SKM-1 treated with dmso at 0.1 percent for 144 hours (cell line): Measurements from ENCODE around the gene CENPO.

ENCODE experiments used
- DNase-seq: peaks from one replicate; lab custom pipeline; 2025; ENCODE audit not compliant: unreplicated experiment; lab: John Stamatoyannopoulos, UW

Gene CENPO

DNA sequence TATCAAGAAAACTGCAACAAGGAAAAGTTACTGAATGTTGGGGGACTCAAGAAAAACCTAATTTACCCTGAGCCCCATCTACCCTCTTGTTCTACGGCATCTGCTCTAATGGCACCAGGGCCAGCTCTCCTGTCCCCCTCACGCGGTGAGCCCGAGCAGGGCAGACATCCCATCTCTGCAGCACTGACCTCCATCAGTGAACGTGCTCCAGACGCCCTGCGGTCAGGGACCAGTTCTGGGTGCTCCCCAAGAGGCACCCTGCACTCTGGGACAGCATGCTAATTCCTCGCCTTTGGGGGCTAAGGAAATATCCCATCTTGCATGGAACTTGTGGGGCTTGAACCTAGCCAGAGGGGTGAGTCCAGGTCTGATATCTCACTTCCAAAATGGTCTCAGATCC, 43.0 kb downstream of the CENPO start:
- DNase-seq: no peak

DNA sequence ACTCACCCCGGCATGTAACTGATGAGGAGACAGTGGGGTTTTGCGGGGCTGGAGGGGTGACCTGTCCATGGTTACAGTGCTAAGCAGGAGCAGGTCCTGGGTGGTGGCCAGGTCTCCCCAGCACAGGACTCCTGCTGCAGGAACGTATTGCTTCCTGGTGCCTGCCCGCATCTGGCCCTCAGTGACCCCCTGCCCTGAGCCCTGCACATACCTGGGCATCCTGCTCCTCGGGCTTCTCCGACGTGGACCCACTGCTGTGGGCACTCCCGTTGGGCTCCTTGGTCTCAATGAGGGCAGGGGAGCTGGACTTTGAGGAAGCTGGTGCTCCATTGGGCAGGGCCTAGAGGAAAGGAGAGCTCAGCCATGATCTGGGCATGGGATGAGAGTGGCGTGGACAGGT, 43.5 kb downstream of the CENPO start:
- no peak for DNase-seq

- no peak for DNase-seq
Measured at GRCh38 chr2:24837996-24838513, 44.8 kb downstream of the CENPO start.

DNA sequence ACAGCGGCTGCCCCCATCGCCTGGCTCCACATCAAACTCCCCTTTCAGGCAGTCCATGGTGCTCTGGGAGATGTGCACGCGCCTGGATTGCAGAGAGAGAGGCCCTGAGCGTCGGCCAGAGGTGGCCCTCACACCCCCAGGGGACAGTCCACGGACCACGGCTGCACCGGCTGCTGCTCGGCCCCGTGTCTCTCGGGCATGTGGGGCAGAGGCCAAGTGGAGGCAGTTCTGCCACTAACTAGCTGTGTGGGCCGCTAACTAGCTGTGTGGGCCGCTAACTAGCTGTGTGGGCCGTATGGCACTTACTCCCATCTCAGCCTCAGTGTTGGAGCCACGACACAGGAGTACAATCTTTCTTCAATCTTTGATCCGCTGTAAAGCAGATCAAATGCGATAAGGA, 45.3 kb downstream of the CENPO start:
- no peak for DNase-seq

DNA sequence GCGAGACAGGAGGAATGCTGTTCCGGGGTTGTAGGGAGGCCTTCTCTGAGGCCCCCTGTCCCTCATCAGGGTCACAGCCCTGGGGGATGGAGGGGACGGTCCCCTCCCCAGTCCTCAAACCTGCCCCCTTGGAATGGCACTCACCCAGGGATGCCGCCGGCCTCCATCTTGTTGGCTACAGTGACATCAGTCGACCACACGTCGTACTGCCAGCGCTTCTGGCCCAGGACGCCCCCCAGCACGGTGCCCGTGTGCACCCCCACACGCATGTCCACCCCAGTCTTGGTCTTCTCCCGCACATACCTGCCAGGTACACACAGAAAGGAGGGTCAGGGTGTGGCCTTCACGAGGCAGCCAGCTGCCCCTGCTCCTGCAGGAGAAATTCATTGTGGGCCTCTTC, 46.5 kb downstream of the CENPO start:
- DNase-seq: no peak

DNA sequence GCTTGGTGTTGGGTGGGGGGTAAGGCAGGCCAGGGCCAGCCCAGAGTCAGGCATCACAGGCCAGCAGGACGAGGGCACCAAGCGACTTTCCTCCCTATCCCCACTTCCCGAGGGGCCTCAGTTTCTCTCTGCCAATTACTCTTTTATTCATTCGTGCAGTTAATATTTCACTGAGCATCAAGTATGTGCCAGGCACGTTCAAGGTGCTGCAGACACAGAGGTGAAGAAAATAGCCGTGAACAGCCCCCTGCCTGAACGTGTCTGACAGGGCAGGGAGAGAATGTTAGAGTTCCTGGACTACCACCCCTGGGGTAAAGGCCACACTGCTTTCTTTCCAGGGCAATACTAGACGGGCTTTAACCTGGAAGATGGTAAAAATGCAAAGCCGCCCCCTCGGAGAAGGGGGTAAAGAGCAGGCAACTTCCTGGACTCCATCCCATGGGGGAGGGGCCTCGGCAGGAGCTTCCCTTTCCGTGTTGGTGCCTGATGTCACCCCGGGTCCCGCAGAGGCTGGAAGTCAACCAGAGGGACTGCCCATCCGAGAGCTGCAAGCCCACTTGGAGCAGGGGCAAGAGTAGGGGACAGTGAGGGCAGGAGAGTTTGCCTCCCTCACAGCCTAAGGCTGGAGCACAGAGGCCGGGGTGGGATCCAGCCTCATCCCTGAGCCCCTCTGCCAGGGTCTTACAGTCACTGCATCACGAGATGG, 47.1 kb downstream of the CENPO start:
- no peak for DNase-seq

DNA sequence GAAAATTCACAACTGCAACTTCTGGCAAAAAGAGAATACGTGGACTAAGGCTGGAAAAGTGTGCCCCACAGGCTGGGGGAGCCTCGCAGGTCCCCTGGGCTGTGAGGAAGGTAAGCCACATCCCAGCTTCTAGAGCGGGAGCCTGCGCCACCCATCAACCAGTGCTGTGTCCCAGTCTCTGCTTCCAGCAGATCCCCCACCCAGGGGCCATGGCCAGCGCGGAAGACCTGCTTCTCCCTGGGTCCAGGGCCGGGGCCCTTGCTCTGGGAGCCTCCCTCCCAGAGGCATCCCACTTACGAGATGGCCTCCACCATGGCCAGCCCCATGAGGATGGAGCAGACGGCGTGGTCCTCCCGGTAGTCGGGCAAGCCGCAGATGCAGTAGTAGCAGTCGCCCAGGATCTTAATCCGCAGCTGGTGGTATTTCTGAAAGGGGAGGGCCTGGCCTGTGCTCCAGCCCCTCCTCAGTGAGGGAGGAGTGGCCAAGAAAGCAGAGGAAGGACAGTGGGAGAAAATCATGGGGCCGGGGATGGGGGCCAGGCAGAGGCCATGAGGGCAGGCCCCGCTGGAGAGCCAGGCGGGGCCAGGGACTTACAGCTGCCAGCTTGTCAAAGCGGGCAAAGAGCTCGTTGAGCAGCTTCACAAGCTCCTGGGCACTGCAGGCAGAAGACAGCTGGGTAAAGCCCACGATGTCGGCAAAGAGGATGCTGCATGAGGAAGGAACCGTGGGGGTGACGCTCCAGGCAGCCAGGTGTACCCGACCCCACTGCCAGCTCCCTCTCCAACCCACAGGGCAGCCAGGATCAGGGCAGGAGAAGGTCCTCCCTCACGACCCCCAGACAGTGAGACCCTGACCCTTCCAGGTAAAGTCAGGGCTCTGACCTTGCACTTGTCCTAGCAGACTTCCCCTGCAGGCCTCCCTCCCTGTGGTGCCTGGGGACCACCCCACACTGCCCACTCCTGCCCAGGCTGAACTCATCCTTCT, 48.0 kb downstream of the CENPO start:
- DNase-seq: no peak

- no peak for DNase-seq
Measured at GRCh38 chr2:24842081-24843050, 49.1 kb downstream of the CENPO start.

DNA sequence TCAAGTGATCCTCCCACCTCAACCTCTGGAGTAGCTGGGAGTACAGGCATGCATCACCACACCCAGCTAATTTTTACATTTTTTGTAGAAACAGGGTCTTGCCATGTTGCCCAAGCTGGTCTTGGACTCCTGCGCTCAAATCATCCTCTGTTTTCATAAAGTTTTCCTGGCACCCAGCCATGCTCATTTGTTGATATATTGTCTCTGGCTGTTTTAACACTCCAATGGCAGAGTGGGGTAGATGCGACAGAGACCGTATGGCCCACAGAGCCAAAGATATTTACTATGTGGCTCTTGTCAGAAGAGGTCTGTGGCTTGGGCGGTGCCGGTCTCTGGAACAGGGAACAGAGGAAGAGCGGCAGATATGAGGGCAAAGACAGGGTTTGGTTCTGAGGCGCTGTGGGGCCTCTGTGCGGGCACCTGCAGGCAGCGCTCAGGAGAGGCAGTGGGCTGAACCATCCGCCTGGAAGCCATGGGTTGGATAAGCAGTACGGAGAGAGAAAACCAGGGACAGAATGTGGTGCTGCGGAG, 50.2 kb downstream of the CENPO start:
- no peak for DNase-seq

- no peak for DNase-seq
Measured at GRCh38 chr2:24844023-24844685, 50.9 kb downstream of the CENPO start.

- no peak for DNase-seq
Measured at GRCh38 chr2:24845691-24846090, 52.5 kb downstream of the CENPO start.

GRCh38 chr2:24850944-24851343, 57.7 kb downstream of the CENPO start:
- no peak for DNase-seq

DNA sequence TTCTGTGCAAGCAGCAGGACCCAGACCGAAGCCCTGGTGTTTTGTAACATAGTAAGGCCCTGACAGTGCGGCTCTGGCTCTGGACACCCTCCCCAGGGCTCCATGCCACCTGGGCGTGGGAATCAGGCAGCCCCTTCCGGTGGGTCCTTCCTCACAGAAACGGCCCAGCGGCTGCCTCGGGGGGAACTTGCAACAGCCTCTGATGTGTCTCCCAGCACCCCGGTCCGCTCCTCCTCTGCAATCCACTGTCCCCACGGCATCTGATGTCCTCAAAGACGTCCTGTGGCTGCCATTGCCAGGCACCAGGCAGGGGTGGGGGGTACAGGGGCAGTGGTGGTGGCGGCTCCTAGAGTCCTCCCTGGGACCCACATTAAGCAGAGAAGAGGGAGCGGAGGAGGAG, 58.8 kb downstream of the CENPO start:
- DNase-seq: no peak

GRCh38 chr2:24852431-24853020, 59.3 kb downstream of the CENPO start:
- DNase-seq: no peak

GRCh38 chr2:24853046-24853445, 59.8 kb downstream of the CENPO start:
- no peak for DNase-seq

- no peak for DNase-seq
Measured at GRCh38 chr2:24853996-24854395, 60.8 kb downstream of the CENPO start.

DNA sequence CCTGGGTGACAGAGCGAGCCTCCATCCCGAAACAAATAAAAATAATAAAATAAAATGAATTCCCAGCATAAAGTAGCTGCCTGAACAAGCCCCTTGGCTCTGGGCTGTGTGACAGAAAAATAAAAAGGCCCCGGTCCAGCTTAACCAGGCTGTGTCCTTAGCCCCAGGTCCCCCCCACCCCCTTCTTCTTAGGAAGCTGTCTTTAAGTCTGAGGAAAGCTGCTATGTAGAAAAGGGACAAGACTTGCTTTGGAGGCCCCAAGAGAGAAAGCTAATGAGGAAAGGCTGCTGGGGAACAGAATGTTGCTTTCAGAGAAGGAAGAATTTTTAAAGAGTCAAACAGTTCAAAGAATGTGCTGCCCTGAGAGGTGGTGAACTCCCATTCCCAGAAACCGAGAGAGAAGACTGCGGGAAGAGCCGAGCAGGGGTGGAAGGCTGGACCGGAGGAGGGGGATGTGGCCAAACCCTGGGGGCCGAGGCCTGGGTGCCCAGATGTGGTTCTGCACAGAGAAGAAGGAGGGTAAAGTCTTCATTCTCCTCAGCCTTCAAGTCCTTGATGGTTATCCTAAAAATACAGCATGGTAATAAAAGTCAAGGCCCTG, 61.9 kb downstream of the CENPO start:
- DNase-seq: no peak

- DNase-seq: no peak
Measured at GRCh38 chr2:24855726-24856125, 62.5 kb downstream of the CENPO start.

DNA sequence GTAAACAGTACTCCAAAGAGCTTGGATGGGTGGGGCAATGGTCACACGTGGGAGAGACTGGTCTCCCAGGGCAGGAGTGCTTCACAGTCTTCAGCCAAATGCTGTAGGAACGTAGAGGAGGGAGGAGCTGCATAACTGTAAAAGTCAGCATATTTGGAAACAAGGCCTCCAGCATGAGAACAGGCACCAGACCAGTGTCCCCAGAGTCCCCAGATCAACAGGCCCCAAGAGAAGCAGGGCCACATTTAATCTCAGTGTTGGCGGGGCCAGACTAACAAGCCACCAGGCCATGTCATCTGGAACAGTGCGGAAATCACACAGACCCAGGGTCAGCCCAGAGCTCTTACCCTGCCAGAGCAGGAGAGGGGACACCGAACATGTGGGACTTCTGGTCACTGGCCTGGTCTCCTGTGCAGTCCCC, 63.6 kb downstream of the CENPO start:
- DNase-seq: no peak
